Ascending aorta (tissue), 2 donors: ENCODE results near the gene ZNF169. TPM values are rescaled to one million over a fixed set of nuclear protein-coding genes. Genes with fewer than 3 reads are reported as not detected.
"Not testable (repeated sequence)": the region's sequence is repeated elsewhere in the genome, so short reads cannot be mapped to it uniquely, and the experiment has no call there.

Experiments
- DNase-seq, 2 donors: peaks; one replicate each; pipeline ENCODE4 v3.0.0-alpha.2; 2019; ENCODE audit warnings: low spot score in 2 of 2
- H3K27ac ChIP-seq, 2 donors: fragments of 200-600 bp; sonication (generic); one replicate each; pipeline ENCODE4 v1.5.1; 2016 to 2017; ENCODE audit warnings: mild to moderate bottlenecking in 1 of 2
- H3K27me3 ChIP-seq: fragments of 200-600 bp; sonication (generic); one replicate; pipeline ENCODE4 v1.5.1; 2017
- H3K36me3 ChIP-seq, 2 donors: fragments of 200-600 bp; sonication (generic); one replicate each; pipeline ENCODE4 v1.5.1; 2016
- H3K4me1 ChIP-seq, 2 donors: fragments of 200-600 bp; sonication (generic); one replicate each; pipeline ENCODE4 v1.5.1; 2016 to 2017; ENCODE audit warnings: mild to moderate bottlenecking in 1 of 2
- H3K4me3 ChIP-seq, 2 donors: fragments of 200-600 bp; sonication (generic); one replicate each; pipeline ENCODE4 v1.5.1; 2016 to 2017; ENCODE audit warnings: mild to moderate bottlenecking in 1 of 2
- H3K9me3 ChIP-seq, 2 donors: fragments of 200-600 bp; sonication (generic); one replicate each; pipeline ENCODE4 v1.5.1; 2016
- CTCF ChIP-seq, 3 experiments: fragments of 200-600 bp in 2 of 3; fragments of 450-650 bp in 1 of 3; sonication (generic) in 2 of 3; IDR thresholded peaks; one replicate each; pipeline ENCODE4 v1.5.1; 2016 to 2019; ENCODE audit warnings: antibody characterized with exemption in 3 of 3, mild to moderate bottlenecking in 1 of 3, moderate library complexity in 1 of 3
- intact Hi-C: fragments of 100-400 bp; cut with DNase I; formaldehyde crosslinking; loops from one replicate; pipeline ENCODE4 v1.15.1; 2023
- total RNA-seq: library from RNA; depleted of rRNA; stranded (reverse); fragments of >200 nt; gene quantifications from one replicate; pipeline ENCODE4 v1.1.0, GENCODE V29; 2016

Gene ZNF169
- total RNA-seq, 1 donor from 2014 or later = 19.1 TPM

GRCh38 chr9:94222870-94223269 is 36.2 kb upstream of the ZNF169 start:
- Histone ChIP-seq H3K27me3 (no peaks in the 10 kb centered on the region), H3K4me1 (no peaks in the 10 kb centered on the region), H3K36me3 (no peaks in the 10 kb centered on the region), H3K9me3 (peaks cover 0 to 2% of the 10 kb centered on the region in 2 donors), H3K27ac (no peak overlapping the region), H3K4me3 (no peak overlapping the region)
- no peak for TF ChIP-seq CTCF (IDR thresholded peaks at IDR 0.05)
- DNase-seq = no peak
- intact Hi-C loops = no loop called here

- H3K4me1 ChIP-seq, H3K27ac ChIP-seq, H3K27me3 ChIP-seq, H3K4me3 ChIP-seq, intact Hi-C loops, H3K36me3 ChIP-seq, DNase-seq: not testable (repeated sequence)
- peaks cover 0 to 13% of the 10 kb centered on the region in 2 donors for H3K9me3 ChIP-seq
These were observed 33.7 kb upstream of the ZNF169 start for GRCh38 chr9:94225413-94225812.

- intact Hi-C loops = no loop called here
- TF ChIP-seq CTCF (IDR thresholded peaks at IDR 0.05) = no peak
These were observed 30.5 kb upstream of the ZNF169 start for GRCh38 chr9:94228616-94229015.

GRCh38 chr9:94232428-94232827 is 26.7 kb upstream of the ZNF169 start:
- Histone ChIP-seq H3K9me3 (peaks cover 0 to 11% of the 10 kb centered on the region in 2 donors), H3K27ac (no peak overlapping the region), H3K27me3 (no peaks in the 10 kb centered on the region), H3K4me1 (no peaks in the 10 kb centered on the region), H3K36me3 (no peaks in the 10 kb centered on the region), H3K4me3 (no peak overlapping the region)
- DNase-seq = no peak
- intact Hi-C loops = no loop called here
- no peak for TF ChIP-seq CTCF (IDR thresholded peaks at IDR 0.05)

More at GRCh38 chr9:94228616-94229015, 30.5 kb upstream of the ZNF169 start:
- Histone ChIP-seq H3K4me3 (no peak overlapping the region), H3K36me3 (no peaks in the 10 kb centered on the region), H3K9me3 (peaks cover 0 to 11% of the 10 kb centered on the region in 2 donors), H3K27ac (no peak overlapping the region), H3K27me3 (no peaks in the 10 kb centered on the region), H3K4me1 (no peaks in the 10 kb centered on the region)
- no peak for DNase-seq

GRCh38 chr9:94241098-94241497 is 18.0 kb upstream of the ZNF169 start:
- H3K36me3 ChIP-seq, H3K9me3 ChIP-seq, intact Hi-C loops, H3K27me3 ChIP-seq, DNase-seq, H3K27ac ChIP-seq, H3K4me3 ChIP-seq, H3K4me1 ChIP-seq: not testable (repeated sequence)

- H3K27me3 ChIP-seq = no peaks in the 10 kb centered on the region
- intact Hi-C loops = no loop called here
- TF ChIP-seq CTCF (IDR thresholded peaks at IDR 0.05) = no peak
- no peaks in the 10 kb centered on the region for H3K4me1 ChIP-seq
- DNase-seq = no peak
- H3K9me3 ChIP-seq = no peaks in the 10 kb centered on the region
- no peaks in the 10 kb centered on the region for H3K36me3 ChIP-seq
- no peak overlapping the region for H3K27ac ChIP-seq
- no peak overlapping the region for H3K4me3 ChIP-seq
These were observed 13.4 kb upstream of the ZNF169 start for GRCh38 chr9:94245651-94246050.

GRCh38 chr9:94250456-94250855 is 8.6 kb upstream of the ZNF169 start:
- H3K9me3 ChIP-seq = no peaks in the 10 kb centered on the region
- no peak overlapping the region for H3K4me3 ChIP-seq
- intact Hi-C loops = no loop called here
- no peaks in the 10 kb centered on the region for H3K27me3 ChIP-seq
- no peaks in the 10 kb centered on the region for H3K36me3 ChIP-seq
- no peak for DNase-seq
- TF ChIP-seq CTCF (IDR thresholded peaks at IDR 0.05) = no peak
- no peak overlapping the region for H3K27ac ChIP-seq
- no peaks in the 10 kb centered on the region for H3K4me1 ChIP-seq
